Mucosa of descending colon (tissue), 3 donors: ENCODE measurements around the gene CHN2. TPM values are rescaled to one million over a fixed set of nuclear protein-coding genes. Genes with fewer than 3 reads are reported as not detected.

Experiments
- ATAC-seq: fragments of 200-7000 bp; cut with Tn5 transposase; one replicate; pipeline ENCODE4 v1.9.1; 2020; ENCODE audit warnings: mild to moderate bottlenecking, moderate library complexity
- DNase-seq, 3 donors: peaks; one replicate each; pipeline ENCODE4 v3.0.0-alpha.2; 2020
- H3K36me3 ChIP-seq: fragments of 200-600 bp; one replicate; pipeline ENCODE4 v1.8.0; 2021; ENCODE audit warnings: low read depth, mild to moderate bottlenecking
- H3K4me1 ChIP-seq: fragments of 200-600 bp; one replicate; pipeline ENCODE4 v1.8.0; 2021; ENCODE audit warnings: low read depth, mild to moderate bottlenecking
- H3K4me3 ChIP-seq: fragments of 200-600 bp; one replicate; pipeline ENCODE4 v1.8.0; 2021; ENCODE audit warnings: mild to moderate bottlenecking
- H3K9me3 ChIP-seq: fragments of 200-600 bp; one replicate; pipeline ENCODE4 v1.8.0; 2021; ENCODE audit warnings: mild to moderate bottlenecking
- CTCF ChIP-seq: fragments of 200-600 bp; IDR thresholded peaks from one replicate; pipeline ENCODE4 v1.8.0; 2022; ENCODE audit warnings: antibody characterized with exemption, mild to moderate bottlenecking
- intact Hi-C, 2 donors: fragments of 100-400 bp; cut with DNase I in 1 of 2; cut with micrococcal nuclease in 1 of 2; formaldehyde crosslinking; loops; one replicate each; pipeline versions ENCODE4 v1.11.0 to v1.11.1; 2022; cut with DNase I, micrococcal nuclease
- total RNA-seq, 3 donors: library from RNA; stranded (reverse); fragmentation: NEBNext Ultra II Directional in 2 of 3; extraction: Animal tissue kit (Norgen Biotek cat#: 25700) in 2 of 3; gene quantifications; one replicate each; pipeline versions ENCODE4 v1.2.1 to v1.2.4, GENCODE V29; 2021 to 2023
- donor health status: DM: no; HTN: no; CAD: no; lungs with moderate emphysema.
- donor health status: DM: no; HTN: no; CAD: no.
- donor health status: DM: no; HTN: yes; CAD: no.

CHN2 gene
- total RNA-seq, 3 donors from 2014 or later, result 18.7 to 41.5 (median 27.6) TPM

- H3K36me3 ChIP-seq, result no peaks in the 10 kb centered on the region
- TF ChIP-seq CTCF, result no peak
- intact Hi-C loops, result no loop called here
- H3K9me3 ChIP-seq, result no peaks in the 10 kb centered on the region
- peaks cover 9% of the 10 kb centered on the region for H3K4me1 ChIP-seq
- ATAC-seq, result no peak
- no peak overlapping the region for H3K4me3 ChIP-seq
- DNase-seq, result no peak
These were observed 294.4 kb downstream of the CHN2 start for GRCh38 chr7:29488977-29489376.

GRCh38 chr7:29490094-29490607 lies 295.6 kb downstream of the CHN2 start:
- no peaks in the 10 kb centered on the region for H3K9me3 ChIP-seq
- H3K4me1 ChIP-seq, result peaks cover 9% of the 10 kb centered on the region
- DNase-seq (no peak), ATAC-seq (no peak)
- no peak for TF ChIP-seq CTCF
- intact Hi-C loops, result no loop called here
- H3K4me3 ChIP-seq, result no peak overlapping the region
- no peaks in the 10 kb centered on the region for H3K36me3 ChIP-seq

GRCh38 chr7:29494350-29494749 lies 299.8 kb downstream of the CHN2 start:
- TF ChIP-seq CTCF, result no peak
- ATAC-seq (no peak), DNase-seq (no peak)
- no peaks in the 10 kb centered on the region for H3K36me3 ChIP-seq
- intact Hi-C loops, result no loop called here
- H3K4me1 ChIP-seq, result no peaks in the 10 kb centered on the region
- no peak overlapping the region for H3K4me3 ChIP-seq
- no peaks in the 10 kb centered on the region for H3K9me3 ChIP-seq

GRCh38 chr7:29495653-29496052 lies 301.1 kb downstream of the CHN2 start:
- ATAC-seq (no peak), DNase-seq (no peak)
- intact Hi-C loops, result no loop called here
- Histone ChIP-seq H3K9me3 (no peaks in the 10 kb centered on the region), H3K4me3 (no peak overlapping the region), H3K4me1 (no peaks in the 10 kb centered on the region), H3K36me3 (no peaks in the 10 kb centered on the region)
- no peak for TF ChIP-seq CTCF

GRCh38 chr7:29496355-29497020 lies 301.9 kb downstream of the CHN2 start:
- H3K9me3 ChIP-seq, result no peaks in the 10 kb centered on the region
- TF ChIP-seq CTCF, result no peak
- no peak overlapping the region for H3K4me3 ChIP-seq
- H3K4me1 ChIP-seq, result no peaks in the 10 kb centered on the region
- no peak for DNase-seq
- H3K36me3 ChIP-seq, result no peaks in the 10 kb centered on the region
- no peak for ATAC-seq
- intact Hi-C loops, result no loop called here
